ENCODE data around the gene CCDC102B. TPM values are rescaled to one million over a fixed set of nuclear protein-coding genes. Genes with fewer than 3 reads are reported as not detected.
"Not testable (repeated sequence)": the region's sequence is repeated elsewhere in the genome, so short reads cannot be mapped to it uniquely, and the experiment has no call there.

Gene CCDC102B
- total RNA-seq, 2 donors from 2014 or later = 4.9 to 5.0 TPM

GRCh38 chr18:68865503-68865902 lies 67.6 kb downstream of the CCDC102B start:
- Histone ChIP-seq H3K9ac (ENCODE audit: extremely low read depth, low read length, poor library complexity, severe bottlenecking) (no peak overlapping the region), H3K27me3 (ENCODE audit: control insufficient read depth, insufficient read depth, low read length, poor library complexity, severe bottlenecking) (no peaks in the 10 kb centered on the region), H3K36me3 (ENCODE audit: control insufficient read depth, insufficient read depth, low read length) (no peaks in the 10 kb centered on the region), H3K4me3 (ENCODE audit: low read length) (no peak overlapping the region), H3K27ac (ENCODE audit: low read depth, low read length) (no peak overlapping the region), H3K4me1 (ENCODE audit: control insufficient read depth, insufficient read depth, low read length) (no peaks in the 10 kb centered on the region), H3K9me3 (ENCODE audit: control insufficient read depth, low read length) (no peaks in the 10 kb centered on the region)
- H3K27me3 Mint-ChIP-seq (ENCODE audit: insufficient read depth) = no peaks in the 10 kb centered on the region
- 89 to 100% methylated on average over 1 to 3 of the region's 3 CpGs for WGBS, 2 experiments (ENCODE audit: insufficient coverage in 1 of 2, insufficient read length in 1 of 2)
- TF ChIP-seq CTCF (conservative IDR thresholded peaks at IDR 0.05) = no peak
- H3K27ac Mint-ChIP-seq = no peak overlapping the region
- peaks cover 8% of the 10 kb centered on the region for H3K4me1 Mint-ChIP-seq
- H3K9me3 Mint-ChIP-seq = no peaks in the 10 kb centered on the region
- H3K36me3 Mint-ChIP-seq (ENCODE audit: low read depth) = no peaks in the 10 kb centered on the region
- no peak for DNase-seq
- no peak overlapping the region for H3K4me3 Mint-ChIP-seq

DNA sequence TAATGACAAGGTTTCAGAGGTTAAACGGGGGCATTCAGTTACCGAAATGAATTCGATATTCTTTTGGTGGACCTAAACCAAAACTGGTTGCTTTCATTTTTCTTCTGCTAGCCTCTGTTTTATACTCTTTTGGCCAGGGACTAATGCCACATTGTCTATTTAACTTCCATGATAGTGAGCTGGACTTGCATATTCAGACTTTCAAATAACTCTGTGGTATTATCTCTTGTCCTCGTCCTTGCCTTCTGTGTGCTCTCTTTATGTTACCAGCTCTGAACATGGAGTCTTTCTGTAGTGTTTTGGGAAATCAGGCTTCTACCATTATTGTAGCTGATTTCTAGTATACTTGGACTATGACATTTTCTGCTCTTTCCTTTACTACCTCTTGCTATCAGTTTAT lies 75.1 kb downstream of the CCDC102B start:
- 89 to 98% methylated on average over 4 of the region's 4 CpGs for WGBS, 2 experiments (ENCODE audit: insufficient coverage in 1 of 2, insufficient read length in 1 of 2)
- Mint-ChIP-seq H3K27ac (no peak overlapping the region), H3K4me3 (no peak overlapping the region), H3K27me3 (ENCODE audit: insufficient read depth) (no peaks in the 10 kb centered on the region), H3K4me1 (no peaks in the 10 kb centered on the region), H3K9me3 (no peaks in the 10 kb centered on the region), H3K36me3 (ENCODE audit: low read depth) (no peaks in the 10 kb centered on the region)
- no peaks in the 10 kb centered on the region for H3K27me3 ChIP-seq (ENCODE audit: control insufficient read depth, insufficient read depth, low read length, poor library complexity, severe bottlenecking)
- H3K9ac ChIP-seq (ENCODE audit: extremely low read depth, low read length, poor library complexity, severe bottlenecking) = no peak overlapping the region
- no peaks in the 10 kb centered on the region for H3K4me1 ChIP-seq (ENCODE audit: control insufficient read depth, insufficient read depth, low read length)
- DNase-seq = no peak
- H3K4me3 ChIP-seq (ENCODE audit: low read length) = no peak overlapping the region
- no peaks in the 10 kb centered on the region for H3K9me3 ChIP-seq (ENCODE audit: control insufficient read depth, low read length)
- H3K27ac ChIP-seq (ENCODE audit: low read depth, low read length) = no peak overlapping the region
- TF ChIP-seq CTCF (conservative IDR thresholded peaks at IDR 0.05) = no peak
- no peaks in the 10 kb centered on the region for H3K36me3 ChIP-seq (ENCODE audit: control insufficient read depth, insufficient read depth, low read length)

GRCh38 chr18:68874361-68874760 lies 76.5 kb downstream of the CCDC102B start:
- Histone ChIP-seq H3K4me1 (ENCODE audit: control insufficient read depth, insufficient read depth, low read length) (no peaks in the 10 kb centered on the region), H3K36me3 (ENCODE audit: control insufficient read depth, insufficient read depth, low read length) (no peaks in the 10 kb centered on the region), H3K4me3 (ENCODE audit: low read length) (no peak overlapping the region), H3K9ac (ENCODE audit: extremely low read depth, low read length, poor library complexity, severe bottlenecking) (no peak overlapping the region), H3K27ac (ENCODE audit: low read depth, low read length) (no peak overlapping the region), H3K9me3 (ENCODE audit: control insufficient read depth, low read length) (no peaks in the 10 kb centered on the region), H3K27me3 (ENCODE audit: control insufficient read depth, insufficient read depth, low read length, poor library complexity, severe bottlenecking) (no peaks in the 10 kb centered on the region)
- WGBS, 2 experiments (ENCODE audit: insufficient coverage in 1 of 2, insufficient read length in 1 of 2) = 100% methylated on average over 1 of the region's 1 CpG
- Mint-ChIP-seq H3K27me3 (ENCODE audit: insufficient read depth) (no peaks in the 10 kb centered on the region), H3K9me3 (peaks cover 6% of the 10 kb centered on the region), H3K27ac (no peak overlapping the region), H3K36me3 (ENCODE audit: low read depth) (no peaks in the 10 kb centered on the region), H3K4me1 (no peaks in the 10 kb centered on the region), H3K4me3 (no peak overlapping the region)
- no peak for TF ChIP-seq CTCF (conservative IDR thresholded peaks at IDR 0.05)
- no peak for DNase-seq

GRCh38 chr18:68879947-68880346 lies 82.1 kb downstream of the CCDC102B start:
- H3K27me3 Mint-ChIP-seq (ENCODE audit: insufficient read depth); H3K27me3 ChIP-seq (ENCODE audit: control insufficient read depth, insufficient read depth, low read length, poor library complexity, severe bottlenecking); H3K9ac ChIP-seq (ENCODE audit: extremely low read depth, low read length, poor library complexity, severe bottlenecking); H3K4me3 ChIP-seq (ENCODE audit: low read length); H3K9me3 ChIP-seq (ENCODE audit: control insufficient read depth, low read length); DNase-seq; H3K4me3 Mint-ChIP-seq; H3K4me1 ChIP-seq (ENCODE audit: control insufficient read depth, insufficient read depth, low read length); H3K4me1 Mint-ChIP-seq; H3K9me3 Mint-ChIP-seq; H3K27ac Mint-ChIP-seq; H3K36me3 Mint-ChIP-seq (ENCODE audit: low read depth); H3K36me3 ChIP-seq (ENCODE audit: control insufficient read depth, insufficient read depth, low read length); H3K27ac ChIP-seq (ENCODE audit: low read depth, low read length): not testable (repeated sequence)
- 96 to 100% methylated on average over 6 to 20 of the region's 21 CpGs for WGBS, 2 experiments (ENCODE audit: insufficient coverage in 1 of 2, insufficient read length in 1 of 2)

Data from endodermal cell (in vitro differentiated cells).